ENCODE measurements around the gene UST.
"Not testable (repeated sequence)": the region's sequence is repeated elsewhere in the genome, so short reads cannot be mapped to it uniquely, and the experiment has no call there.

The UST gene

DNA sequence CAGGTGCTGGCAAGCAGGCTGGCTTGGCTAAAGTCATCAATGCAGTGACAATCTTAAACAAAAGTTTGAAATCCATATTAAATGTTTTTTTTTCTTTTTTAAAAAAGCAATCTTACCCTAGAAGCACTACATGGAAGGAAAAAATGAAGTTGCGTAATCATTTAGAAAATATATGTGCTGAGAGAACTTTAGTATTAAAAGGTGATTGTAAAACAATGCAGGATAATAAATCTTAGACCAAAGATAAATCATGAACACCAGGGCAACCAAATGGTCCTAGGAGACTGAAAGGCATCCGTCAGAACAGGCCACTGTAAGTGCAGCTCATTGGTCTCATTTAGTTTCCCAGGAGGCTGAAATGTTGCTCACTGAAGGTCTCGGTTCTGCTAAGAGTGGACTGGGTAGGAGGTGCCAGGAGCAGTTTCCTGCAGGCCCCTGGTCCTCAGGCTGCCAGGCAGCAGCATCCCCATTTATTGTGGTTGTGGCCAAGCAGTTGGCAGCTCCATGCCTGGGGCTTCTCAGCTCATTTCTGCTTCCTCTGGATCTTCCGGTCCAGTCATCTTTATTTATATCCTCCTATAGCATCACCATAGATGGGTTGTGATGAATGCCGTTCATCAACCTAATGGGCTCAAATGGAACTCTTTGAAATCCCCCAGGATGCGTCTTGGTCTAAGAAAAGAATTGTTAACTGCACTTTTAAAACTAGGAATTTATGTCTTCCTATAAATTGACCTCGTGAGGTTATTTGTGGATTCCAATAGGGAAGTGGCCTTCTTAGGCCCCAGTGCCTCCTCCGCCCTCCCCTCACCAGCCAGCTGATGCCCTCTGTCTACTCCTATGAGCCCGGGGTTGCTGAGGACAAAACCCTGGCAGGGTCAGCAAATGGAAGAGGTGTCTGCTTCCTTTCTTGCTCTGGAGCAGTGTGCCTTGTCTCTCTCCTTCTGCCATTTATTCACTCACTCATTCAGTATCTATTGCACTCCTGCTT lies 269.0 kb downstream of the UST start:
- no peak for DNase-seq

DNA sequence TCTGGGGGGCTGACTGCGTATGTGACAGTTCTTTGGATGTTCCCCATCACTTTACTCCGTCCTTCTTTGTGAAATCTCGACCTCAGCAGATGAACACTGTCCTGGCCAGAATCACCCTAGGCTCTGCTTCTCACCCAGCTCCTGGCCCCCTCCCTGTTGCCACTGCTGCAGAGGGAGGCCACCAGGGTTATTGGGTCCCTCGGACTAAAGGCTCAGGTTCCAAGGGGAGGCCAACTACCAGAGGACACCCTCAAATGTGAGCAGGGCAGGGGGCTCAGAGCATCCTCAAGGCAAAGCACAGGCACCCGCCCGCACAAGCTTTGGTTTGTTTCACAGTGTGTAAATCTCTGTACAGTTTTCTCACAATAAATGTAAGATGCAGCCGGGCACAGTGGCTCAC lies 269.9 kb downstream of the UST start:
- DNase-seq: no peak

DNA sequence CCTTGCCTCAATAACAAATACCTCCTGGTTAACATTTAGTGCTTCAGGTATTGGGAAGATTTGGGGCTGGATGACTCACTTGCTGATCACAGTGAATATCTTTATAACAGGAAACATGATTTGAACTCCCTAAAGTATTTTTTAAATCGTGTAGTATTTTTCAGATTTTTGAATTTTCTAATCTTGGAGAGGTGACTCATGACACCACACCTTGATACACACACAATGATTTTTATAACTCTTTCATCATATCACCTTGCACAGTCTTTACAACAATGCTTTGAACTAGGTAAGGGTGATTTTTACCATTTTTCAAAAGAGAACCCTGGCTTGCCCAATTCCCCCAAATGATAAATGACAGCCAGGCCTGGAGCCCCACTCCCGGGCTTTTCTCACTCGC lies 273.5 kb downstream of the UST start:
- DNase-seq: no peak

DNA sequence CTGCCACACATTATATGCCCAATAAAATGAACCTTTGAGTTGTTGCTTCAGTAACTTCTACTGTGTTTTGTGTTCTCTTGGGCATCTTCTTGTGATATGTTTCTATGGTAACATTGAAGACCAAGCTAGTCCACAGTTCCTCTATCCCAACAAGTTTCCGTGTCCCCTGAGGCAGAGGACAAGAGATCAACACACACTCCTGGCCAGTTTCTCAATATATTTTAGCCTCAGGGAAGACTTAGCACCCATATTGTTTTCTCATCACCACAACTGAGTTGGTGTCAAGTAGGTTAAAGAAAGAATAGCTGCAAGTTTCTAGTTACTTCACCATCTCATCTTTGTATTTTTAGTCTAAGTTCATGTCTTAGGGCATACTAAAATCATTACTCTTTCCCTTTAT lies 277.5 kb downstream of the UST start:
- DNase-seq: no peak

DNA sequence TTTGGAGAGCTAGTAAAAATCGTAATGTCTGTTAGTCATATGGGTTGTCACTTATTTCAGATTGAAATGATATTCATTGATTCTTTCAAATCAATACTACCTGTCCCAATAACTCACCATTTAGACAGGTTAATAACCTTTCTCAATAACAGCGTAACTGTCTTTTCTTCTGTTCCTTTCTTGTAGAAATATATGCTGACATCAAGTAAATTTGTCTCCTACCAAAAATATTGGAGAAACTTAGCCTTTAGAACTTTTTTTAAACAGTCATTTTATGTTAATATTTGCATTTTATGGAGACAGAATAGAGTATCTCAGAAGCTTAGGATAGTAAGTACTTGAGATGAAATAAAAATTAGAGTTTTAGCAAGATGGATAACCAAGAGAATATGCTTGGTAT lies 278.2 kb downstream of the UST start:
- DNase-seq: no peak

DNA sequence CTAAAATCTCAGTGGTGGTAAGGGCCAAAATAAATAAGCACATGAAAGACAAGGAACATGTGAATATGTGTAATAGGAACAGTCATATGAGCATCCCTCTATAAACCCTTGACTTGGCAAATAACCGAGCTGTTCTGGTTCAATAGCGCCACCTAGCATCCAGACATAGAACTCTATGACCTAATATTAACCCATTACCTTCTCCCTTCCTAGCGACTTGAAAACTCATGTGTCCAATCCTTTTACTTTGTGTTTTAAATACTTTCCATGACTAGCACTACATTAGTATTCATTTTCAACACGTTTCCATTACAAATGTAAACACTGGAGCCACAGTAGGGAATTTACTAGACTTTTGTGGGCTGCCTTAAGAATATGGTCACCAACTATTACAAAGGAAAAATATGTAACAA lies 279.7 kb downstream of the UST start:
- peak; percentile 46 for DNase-seq

DNA sequence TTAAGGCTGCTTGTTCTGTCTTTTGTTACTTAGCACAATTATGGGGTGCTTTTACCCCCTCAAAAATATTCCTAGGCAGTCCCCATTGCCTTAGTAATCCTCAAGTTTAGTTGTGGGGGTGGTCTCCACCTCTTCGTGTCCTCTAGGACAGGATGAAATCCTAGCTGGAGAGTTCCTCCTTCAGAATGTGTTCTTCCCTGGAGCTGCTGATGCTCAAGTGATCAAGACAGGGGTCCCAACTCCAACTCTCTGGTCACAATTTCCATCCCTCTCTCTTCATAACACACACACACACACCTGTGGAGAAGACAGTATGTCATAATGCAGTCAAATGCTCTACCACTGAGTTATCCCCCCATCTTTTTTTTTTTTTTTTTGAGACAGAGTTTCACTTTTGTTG lies 280.7 kb downstream of the UST start:
- no peak for DNase-seq

DNA sequence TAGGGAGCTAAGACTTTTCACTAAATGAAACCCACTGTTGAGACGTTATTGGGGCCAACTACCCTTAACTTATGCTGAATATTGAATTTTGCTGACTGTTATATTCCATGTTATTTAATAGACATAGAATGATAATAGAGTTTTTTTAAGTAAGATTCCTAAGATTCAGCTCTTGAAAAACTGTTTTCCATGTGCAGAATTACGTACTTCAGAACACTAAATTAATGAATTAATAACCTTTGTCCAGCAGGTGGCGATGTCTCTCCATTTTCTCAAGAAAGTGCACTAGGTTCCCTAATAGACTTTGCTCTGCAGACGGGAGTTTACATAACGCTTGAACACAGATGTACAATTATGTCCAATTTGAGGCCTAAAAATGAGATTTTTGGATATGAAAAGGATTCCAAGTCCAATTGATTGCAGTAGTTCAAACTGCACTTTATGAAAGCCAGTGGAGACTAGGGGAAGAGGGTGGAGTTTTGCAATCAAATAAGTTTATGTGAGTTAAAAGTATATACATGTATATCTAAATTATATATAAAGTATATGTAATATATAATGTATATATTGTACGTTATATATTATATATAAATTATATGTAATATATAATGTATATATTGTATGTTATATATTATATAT lies 282.1 kb downstream of the UST start:
- DNase-seq: peak; percentile 61

DNA sequence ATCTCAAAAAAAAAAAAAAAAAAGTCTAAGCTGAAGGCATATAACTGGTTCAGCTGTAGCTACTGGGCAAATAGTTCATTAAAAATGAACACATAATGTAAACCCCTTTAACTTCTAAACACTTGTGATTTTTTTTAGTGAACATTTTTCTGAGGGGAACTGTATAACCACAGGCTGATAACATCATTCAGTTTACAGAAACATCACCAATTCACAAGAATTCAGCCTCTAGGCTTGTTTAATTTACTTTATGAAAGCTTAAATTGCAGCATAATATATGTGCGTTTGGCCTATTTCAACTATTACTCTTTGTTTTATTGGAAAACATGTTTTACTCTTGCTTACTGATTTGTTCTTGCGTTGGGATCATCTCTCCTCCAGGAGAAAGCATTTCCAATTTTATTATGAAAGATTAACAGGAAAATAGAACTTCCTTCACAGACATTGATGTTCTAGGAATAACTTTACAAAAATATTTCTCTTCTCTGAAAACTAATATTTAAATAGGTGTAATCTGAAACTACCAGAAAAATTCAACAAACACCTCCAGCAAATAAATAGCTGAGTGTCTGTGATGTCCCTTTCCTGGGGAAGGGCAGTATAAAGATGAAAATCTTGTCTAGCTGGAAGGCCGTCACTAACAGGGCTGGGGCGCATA lies 284.5 kb downstream of the UST start:
- DNase-seq: no peak

DNA sequence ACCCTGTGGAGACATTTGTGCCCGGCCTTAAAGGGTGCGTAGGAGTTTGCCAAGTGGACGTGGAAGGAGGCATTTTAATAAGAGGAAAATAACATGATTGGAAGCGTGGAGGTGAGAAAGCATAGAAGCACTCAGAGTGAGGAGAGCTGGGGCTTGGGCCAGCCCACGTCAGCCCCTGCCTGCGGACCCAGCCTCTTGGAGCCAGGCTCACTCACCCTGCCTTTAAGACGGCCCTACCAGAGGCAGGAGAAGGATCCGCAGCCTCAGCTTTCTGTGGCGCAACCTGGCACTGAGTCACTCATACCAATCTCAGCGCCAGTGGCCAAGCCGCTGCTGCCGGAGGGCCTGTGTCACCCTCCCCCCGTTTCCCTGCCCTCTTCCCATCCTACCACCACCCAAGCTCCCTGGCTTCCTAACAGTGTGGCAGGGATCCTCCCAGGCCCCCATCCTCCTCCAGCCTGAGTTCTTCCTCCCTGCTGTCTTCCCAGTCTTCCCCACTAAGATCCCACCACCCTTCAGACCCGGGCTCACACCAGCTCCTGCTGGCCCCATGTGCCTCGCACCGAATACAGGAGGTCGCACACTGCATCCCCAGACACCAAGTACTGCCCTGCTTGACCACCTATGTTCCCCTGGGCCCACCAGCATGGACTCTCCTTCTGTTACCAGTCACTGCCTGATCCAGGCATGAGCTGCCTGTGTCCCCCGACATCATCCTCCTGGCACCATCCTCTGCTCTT lies 285.2 kb downstream of the UST start:
- DNase-seq: no peak

DNA sequence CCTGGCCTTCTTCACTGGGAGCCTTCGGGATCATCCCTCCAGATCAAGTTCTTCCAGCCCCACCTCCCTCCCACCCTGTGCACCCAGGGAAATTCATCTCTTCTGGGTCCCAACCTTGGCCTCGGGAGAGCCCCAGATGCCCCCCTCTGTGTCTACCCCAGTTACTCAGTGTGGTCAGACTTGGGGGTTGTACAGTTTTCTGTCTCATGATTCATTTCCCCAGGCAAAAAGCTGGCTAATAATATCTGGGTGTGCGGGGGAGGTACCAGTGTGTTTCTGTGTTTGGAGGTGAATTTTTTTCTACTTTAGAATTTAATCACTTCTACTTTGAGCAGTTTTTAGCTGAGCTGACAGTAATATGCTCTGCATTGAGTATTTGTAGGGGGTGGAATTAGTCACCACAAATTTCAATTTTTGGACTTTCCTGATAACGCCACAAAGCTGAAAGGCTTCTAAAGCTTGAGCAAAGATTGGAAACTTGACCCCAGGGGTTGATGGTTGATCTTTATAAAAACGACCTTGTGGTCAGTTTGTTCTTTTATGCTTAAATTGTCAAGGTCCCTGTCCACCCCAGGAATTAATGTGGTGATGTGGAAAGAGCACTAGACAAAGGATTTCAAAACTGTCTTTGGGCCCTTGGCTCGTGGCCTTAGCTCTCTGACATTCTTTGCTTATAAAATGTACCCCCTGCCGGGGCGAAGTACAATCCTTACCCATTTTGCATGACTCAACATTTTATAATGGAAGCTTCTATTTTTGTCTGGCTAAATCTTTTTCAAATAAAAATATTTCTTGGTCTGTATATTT lies 286.0 kb downstream of the UST start:
- no peak for DNase-seq

DNA sequence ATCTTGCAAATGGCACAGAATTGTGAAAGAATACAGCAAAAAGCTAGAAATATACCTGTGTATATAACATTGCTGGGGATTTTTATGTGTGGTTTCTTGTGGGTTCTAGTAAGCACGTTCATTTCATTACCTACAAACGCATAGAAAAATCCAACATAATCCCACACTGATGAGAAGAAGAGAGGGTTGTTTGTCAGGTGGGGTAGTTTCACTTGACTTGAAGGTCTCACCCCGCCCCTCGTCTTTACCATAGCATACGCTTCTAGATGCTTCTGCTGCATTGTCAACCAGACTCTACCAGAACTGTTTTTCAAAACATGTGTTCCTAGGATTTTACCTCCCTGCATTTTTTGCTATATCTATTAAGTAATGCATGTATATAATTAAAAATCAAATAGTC lies 286.6 kb downstream of the UST start:
- DNase-seq: no peak

DNA sequence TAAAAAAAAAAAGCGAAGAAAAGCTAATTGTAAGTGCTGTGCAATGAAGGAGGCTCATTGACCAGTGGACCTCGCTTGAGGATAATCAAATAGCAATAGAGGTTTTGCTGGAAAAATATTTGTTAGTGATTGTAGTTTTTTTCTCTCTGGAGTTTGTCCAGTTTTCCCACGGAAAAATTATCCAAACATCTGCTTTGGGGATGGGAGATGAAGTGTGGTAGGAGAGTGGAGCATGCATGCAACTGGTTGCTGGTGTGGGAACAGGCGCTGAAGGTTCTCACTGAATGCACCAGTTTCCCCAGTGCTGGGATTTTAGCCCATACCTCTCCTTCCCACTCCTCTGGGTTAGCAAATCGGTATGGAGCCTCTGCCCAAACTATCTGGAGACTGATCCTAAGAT lies 288.9 kb downstream of the UST start:
- no peak for DNase-seq

DNA sequence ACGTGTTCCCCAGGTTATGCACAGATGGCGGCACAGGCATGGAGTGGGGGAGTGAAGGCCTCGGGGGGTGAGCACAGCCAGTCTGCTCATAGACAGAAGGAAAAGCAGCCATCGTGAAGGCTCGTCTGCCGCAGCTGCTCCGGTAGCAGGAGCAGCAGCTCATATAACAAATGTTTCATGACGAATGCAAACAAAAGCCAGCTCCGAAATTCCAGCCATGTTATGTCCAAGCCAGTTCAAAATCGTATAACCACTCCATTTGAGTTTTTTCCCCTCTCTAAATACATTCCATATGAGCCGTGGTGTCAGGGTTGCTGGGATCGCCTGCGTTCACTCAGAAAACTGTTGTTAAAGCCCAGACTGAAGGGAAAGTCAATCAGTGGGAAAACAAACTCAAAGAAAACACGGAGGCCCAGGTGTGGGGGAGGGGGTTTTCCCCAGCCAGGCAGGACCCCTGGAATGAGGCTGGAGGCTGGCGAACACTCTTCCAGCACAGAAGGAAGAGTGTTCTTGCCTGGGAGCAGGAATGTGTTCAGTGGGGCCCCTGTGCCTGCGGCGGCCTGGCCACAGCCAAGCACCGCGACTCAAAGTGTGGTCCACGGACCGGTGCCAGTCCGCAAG lies 290.3 kb downstream of the UST start:
- DNase-seq: peak; percentile 7

DNA sequence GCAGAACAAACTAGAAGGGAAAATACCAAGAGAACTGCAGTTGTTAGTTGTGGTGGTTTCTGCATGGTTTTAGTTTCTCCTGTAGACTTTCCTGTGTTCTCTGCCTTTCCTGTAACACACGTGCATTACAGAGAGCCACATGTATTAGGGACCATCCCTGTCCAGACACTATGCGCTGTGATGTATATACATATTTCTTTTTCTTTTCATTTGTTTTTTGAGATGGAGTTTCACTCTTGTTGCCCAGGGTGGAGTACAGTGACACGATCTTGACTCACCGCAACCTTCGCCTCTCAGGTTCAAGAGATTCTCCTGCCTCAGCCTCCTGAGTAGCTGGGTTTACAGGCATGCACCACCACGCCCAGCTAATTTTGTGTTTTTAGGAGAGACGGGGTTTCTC lies 292.2 kb downstream of the UST start:
- not testable (repeated sequence) for DNase-seq

DNA sequence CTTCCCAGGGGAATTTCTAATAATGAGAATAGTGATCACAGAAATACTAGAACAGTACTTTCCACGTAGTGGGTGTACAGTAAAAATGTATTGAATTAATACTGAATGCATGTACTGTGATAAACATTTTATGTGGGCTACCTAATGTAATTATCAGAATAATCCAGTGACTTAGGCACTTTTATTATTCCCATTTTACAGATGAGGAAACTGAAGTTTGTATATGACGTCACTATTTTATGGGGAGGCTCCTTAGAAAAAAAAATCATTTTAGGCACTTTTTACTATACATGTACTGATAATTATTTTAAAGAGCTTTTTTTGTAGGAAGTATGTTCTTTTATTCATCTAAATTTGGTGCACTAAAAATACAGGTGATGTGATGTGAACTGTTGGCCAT lies 295.1 kb downstream of the UST start:
- no peak for DNase-seq

DNA sequence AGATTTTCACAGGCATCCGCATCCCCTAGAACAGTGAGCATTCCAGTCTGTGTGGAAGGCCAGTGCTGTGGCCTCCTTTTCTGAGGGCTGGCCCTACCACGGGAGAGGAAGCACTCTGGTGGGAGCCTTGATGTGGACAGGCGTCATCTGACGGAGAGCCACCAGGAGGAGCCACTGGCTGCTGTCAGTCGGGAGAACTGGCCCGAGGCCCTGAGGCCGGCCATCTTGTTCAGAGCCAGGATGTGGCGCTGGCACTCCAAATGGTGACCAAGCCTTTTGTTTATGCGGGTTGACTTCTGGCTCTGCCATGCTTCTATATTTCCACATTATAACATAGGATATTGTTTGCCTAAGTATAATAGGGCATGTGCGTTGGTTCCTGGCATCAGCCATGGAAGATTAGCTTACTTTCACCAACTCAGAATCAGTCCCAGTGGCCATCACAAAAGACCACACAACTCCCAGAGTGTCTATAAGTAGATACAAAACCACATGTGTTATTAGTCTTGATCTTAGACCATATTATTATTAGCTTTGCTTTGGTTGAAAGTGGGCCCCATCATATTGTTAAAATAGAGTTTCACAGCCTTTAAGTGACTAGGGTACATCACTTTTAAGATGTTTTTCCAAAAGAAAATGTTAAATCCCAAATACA lies 296.8 kb downstream of the UST start:
- no peak for DNase-seq

DNA sequence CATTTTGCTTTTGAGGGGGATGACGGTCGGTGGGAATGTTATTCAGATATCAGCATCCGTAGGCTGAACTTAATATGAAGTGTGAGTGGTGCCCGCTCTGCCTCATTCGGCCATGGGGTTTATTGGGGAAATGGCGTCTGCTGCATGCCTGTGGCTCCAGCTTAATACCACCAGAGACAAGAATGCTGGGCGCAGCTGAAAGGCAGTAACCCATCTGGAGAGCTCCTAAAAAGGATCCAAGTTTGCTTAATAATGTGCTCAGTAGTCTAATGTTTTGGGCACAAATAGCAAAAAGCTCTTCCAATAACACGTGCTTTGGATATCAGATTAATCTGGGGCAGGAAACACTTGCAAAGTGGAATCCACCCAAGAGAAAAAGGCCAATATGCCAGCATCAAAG lies 297.7 kb downstream of the UST start:
- no peak for DNase-seq

DNA sequence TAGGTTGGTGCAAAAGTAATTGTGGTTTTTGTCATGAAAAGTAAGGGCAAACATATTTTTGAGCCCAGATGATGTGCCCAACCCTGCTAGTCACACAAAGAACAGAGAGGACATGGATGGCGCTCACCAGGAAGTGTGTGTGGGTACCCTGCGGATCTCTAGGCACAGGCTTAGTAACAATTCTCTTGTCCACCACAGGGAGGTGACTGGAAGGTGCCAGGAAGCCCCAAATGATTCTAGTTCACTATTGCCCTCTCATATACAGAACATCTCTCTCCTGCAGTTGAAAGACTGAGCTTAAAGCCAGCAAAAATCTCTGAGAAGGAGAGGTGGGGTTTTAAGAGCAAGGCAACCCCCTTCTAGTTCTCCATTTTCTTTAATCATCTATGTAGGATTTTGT lies 298.6 kb downstream of the UST start:
- DNase-seq: no peak

DNA sequence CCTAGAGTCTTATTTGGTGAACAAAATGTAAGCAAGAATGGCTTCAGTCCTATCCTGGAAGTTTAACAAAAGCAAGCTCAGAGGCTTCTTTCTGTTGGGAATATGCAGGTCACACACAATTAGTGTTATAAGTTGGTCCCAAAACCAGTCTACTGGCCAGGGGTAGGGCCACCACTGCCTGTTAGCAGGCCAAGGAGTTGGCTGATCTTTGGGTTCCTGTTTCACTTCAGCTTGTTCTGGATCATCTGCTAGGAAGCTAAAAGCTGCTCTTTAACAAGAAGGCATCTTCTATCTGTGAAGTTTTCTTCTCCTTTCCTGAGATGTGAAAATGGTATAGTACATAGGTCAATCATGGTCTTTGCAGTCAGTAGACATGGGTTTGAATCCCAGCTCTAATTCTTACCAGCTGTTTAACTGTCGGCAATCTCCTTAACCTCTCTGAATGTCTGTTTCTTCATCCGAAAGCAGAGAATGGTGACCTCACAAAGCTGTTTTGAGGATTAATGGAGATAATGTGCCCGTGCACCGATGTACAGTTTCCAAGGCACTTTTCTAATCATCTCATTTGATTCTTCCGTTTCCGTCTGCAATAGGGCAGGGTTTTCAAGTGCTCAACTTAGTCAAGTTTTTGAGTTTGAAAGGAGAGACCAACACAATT lies 299.5 kb downstream of the UST start:
- no peak for DNase-seq

DNA sequence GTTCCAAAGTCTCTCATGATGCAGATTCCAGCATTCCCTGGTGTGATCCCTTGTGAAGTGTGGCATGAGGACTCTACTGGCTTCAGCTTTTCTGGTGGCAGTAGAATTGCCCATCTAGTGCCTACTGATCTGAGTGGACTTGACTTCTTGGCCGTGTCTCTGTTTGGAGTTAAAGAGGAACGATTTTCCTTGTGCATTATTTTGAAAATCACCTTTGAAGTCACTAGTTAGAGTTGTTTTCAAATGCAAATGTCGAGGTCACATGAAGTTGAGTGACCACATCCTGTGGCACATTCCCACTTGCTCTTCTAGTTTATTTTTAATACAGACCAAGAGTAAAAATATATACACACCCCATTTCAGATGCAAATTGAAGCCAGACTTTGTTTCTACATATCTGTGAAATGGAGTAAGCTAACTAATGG lies 300.0 kb downstream of the UST start:
- DNase-seq: no peak
